CD4-positive, alpha-beta memory T cell (primary cell): Measurements from ENCODE around the gene KLC4. TPM values are rescaled to one million over a fixed set of nuclear protein-coding genes. Genes with fewer than 3 reads are reported as not detected.
"Not testable (repeated sequence)": the region's sequence is repeated elsewhere in the genome, so short reads cannot be mapped to it uniquely, and the experiment has no call there.

ENCODE experiments used
- CTCF ChIA-PET: fragments of 350-600 bp; sonication (Branson Sonifier 250); formaldehyde crosslinking; loops from one replicate; lab custom pipeline; 2021; ENCODE audit warnings: inconsistent platforms; ENCODE audit not compliant: partially characterized antibody; lab: Charles Lee
- POLR2A ChIA-PET: fragments of 350-600 bp; sonication (Branson Sonifier 250); formaldehyde crosslinking; loops from one replicate; lab custom pipeline; 2021; ENCODE audit not compliant: partially characterized antibody; lab: Charles Lee
- DNase-seq, 5 donors: peaks; one replicate each; pipeline versions ENCODE4 v3.0.0 to v3.0.0-alpha.2; 2020 to 2022; ENCODE audit warnings: mixed read lengths in 1 of 5
- H3K27ac ChIP-seq: one replicate; pipeline ENCODE4 v1.7.0; 2013; ENCODE audit warnings: low read depth, low read length
- H3K27me3 ChIP-seq: 2 replicates; pipeline ENCODE4 v1.7.0; 2013; ENCODE audit warnings: mild to moderate bottlenecking, low read length, moderate library complexity; ENCODE audit not compliant: insufficient read depth
- H3K36me3 ChIP-seq: 2 replicates; pipeline ENCODE4 v1.7.0; 2013; ENCODE audit warnings: mild to moderate bottlenecking, low read length, moderate library complexity; ENCODE audit not compliant: insufficient read depth
- H3K4me1 ChIP-seq: 2 replicates; pipeline ENCODE4 v1.7.0; 2013; ENCODE audit warnings: mild to moderate bottlenecking, low read length, moderate library complexity; ENCODE audit not compliant: insufficient read depth
- H3K4me3 ChIP-seq, 2 donors: one replicate each; pipeline ENCODE4 v1.7.0; 2013; ENCODE audit warnings: low read length in 2 of 2, mild to moderate bottlenecking in 1 of 2
- H3K9me3 ChIP-seq, 2 donors: one replicate each; pipeline ENCODE4 v1.7.0; 2013; ENCODE audit warnings: low read length in 2 of 2, control low read depth in 1 of 2; ENCODE audit not compliant: control insufficient read depth in 1 of 2
- H3K27ac Mint-ChIP-seq, 7 donors: one replicate each; pipeline ENCODE4 v1.8.0; 2020 to 2021; ENCODE audit warnings: mixed read lengths in 7 of 7, mild to moderate bottlenecking in 6 of 7, inconsistent platforms in 3 of 7, moderate library complexity in 3 of 7
- H3K27me3 Mint-ChIP-seq, 2 donors: one replicate each; pipeline ENCODE4 v1.8.0; 2020 to 2021; ENCODE audit warnings: mixed read lengths in 2 of 2
- H3K36me3 Mint-ChIP-seq, 2 donors: one replicate each; pipeline ENCODE4 v1.8.0; 2020 to 2021; ENCODE audit warnings: mixed read lengths in 2 of 2, inconsistent platforms in 1 of 2, mild to moderate bottlenecking in 1 of 2
- H3K4me1 Mint-ChIP-seq, 4 donors: one replicate each; pipeline ENCODE4 v1.8.0; 2020 to 2021; ENCODE audit warnings: mixed read lengths in 4 of 4, mild to moderate bottlenecking in 1 of 4
- H3K4me3 Mint-ChIP-seq, 8 donors: one replicate each; pipeline ENCODE4 v1.8.0; 2020 to 2021; ENCODE audit warnings: mixed read lengths in 8 of 8, mild to moderate bottlenecking in 7 of 8, moderate library complexity in 6 of 8, inconsistent platforms in 3 of 8
- H3K9me3 Mint-ChIP-seq, 8 donors: one replicate each; pipeline ENCODE4 v1.8.0; 2020 to 2021; ENCODE audit warnings: mixed read lengths in 8 of 8, mild to moderate bottlenecking in 5 of 8, inconsistent platforms in 3 of 8, moderate library complexity in 1 of 8
- intact Hi-C: fragments of 100-400 bp; cut with micrococcal nuclease; formaldehyde crosslinking; loops from one replicate; pipeline ENCODE4 v1.15.1; 2023
- polyA plus RNA-seq, 2 donors: library from polyadenylated mRNA; unstranded; fragments of 300-500 nt; fragmentation: Illumina TruSeq; gene quantifications; one replicate each; pipeline ENCODE4 v1.2.3, GENCODE V29; 2021
- total RNA-seq, 2 experiments: library from RNA; stranded (reverse); gene quantifications; one replicate each; pipeline ENCODE4 v1.2.3, GENCODE V29; 2021

The KLC4 gene
- total and polyA plus RNA-seq, 4 experiments from 2014 or later = 9.7 to 57.0 (median 31.6) TPM

GRCh38 chr6:43081922-43082321, 22.5 kb downstream of the KLC4 start:
- POLR2A ChIA-PET, intact Hi-C loops, H3K9me3 Mint-ChIP-seq, H3K36me3 Mint-ChIP-seq, H3K4me3 Mint-ChIP-seq, H3K4me1 ChIP-seq, H3K4me3 ChIP-seq, H3K27ac Mint-ChIP-seq, H3K4me1 Mint-ChIP-seq, H3K36me3 ChIP-seq, H3K9me3 ChIP-seq, CTCF ChIA-PET, DNase-seq, H3K27ac ChIP-seq: not testable (repeated sequence)
- H3K27me3 Mint-ChIP-seq = peaks cover 12 to 18% of the 10 kb centered on the region in 2 donors
- H3K27me3 ChIP-seq = peaks cover 11% of the 10 kb centered on the region

GRCh38 chr6:43082806-43083655, 23.6 kb downstream of the KLC4 start:
- Mint-ChIP-seq H3K36me3 (no peaks in the 10 kb centered on the region), H3K4me3 (no peak overlapping the region), H3K27me3 (peaks cover 8 to 12% of the 10 kb centered on the region in 2 donors), H3K9me3 (no peaks in the 10 kb centered on the region), H3K4me1 (peaks cover 0 to 3% (median 0%) of the 10 kb centered on the region in 4 donors), H3K27ac (peak overlapping the region in 1 of 7 donors; percentile 36)
- Histone ChIP-seq H3K27me3 (no peaks in the 10 kb centered on the region), H3K4me1 (no peaks in the 10 kb centered on the region), H3K27ac (no peak overlapping the region), H3K4me3 (no peak overlapping the region), H3K36me3 (no peaks in the 10 kb centered on the region), H3K9me3 (no peaks in the 10 kb centered on the region)
- intact Hi-C loops = no loop called here
- no peak for DNase-seq
- POLR2A ChIA-PET = no interaction called here
- CTCF ChIA-PET = no interaction called here

- Histone ChIP-seq H3K27ac (no peak overlapping the region), H3K27me3 (no peaks in the 10 kb centered on the region), H3K36me3 (no peaks in the 10 kb centered on the region), H3K4me1 (no peaks in the 10 kb centered on the region), H3K4me3 (no peak overlapping the region), H3K9me3 (no peaks in the 10 kb centered on the region)
- peaks cover 3 to 4% of the 10 kb centered on the region in 2 donors for H3K27me3 Mint-ChIP-seq
- H3K4me3 Mint-ChIP-seq = no peak overlapping the region
- H3K36me3 Mint-ChIP-seq = no peaks in the 10 kb centered on the region
- no peaks in the 10 kb centered on the region for H3K9me3 Mint-ChIP-seq
- no peak overlapping the region for H3K27ac Mint-ChIP-seq
- intact Hi-C loops = no loop called here
- CTCF ChIA-PET = interaction anchor here (2.3 kb wide), 1 partner anchor 9 kb away, joined by 6 read pairs; no protein-coding TSS in a partner anchor
- POLR2A ChIA-PET = no interaction called here
- no peak for DNase-seq
- H3K4me1 Mint-ChIP-seq = no peaks in the 10 kb centered on the region
These were observed 26.7 kb downstream of the KLC4 start for GRCh38 chr6:43086022-43086658.

GRCh38 chr6:43088654-43089056, 29.2 kb downstream of the KLC4 start:
- no peak overlapping the region for H3K27ac Mint-ChIP-seq
- ChIA-PET CTCF (interaction anchor here (2.3 kb wide), 1 partner anchor 11 kb away, joined by 6 read pairs; no protein-coding TSS in a partner anchor), POLR2A (no interaction called here)
- H3K27me3 ChIP-seq = no peaks in the 10 kb centered on the region
- peaks cover 2 to 4% of the 10 kb centered on the region in 2 donors for H3K27me3 Mint-ChIP-seq
- intact Hi-C loops = no loop called here
- H3K9me3 ChIP-seq = no peaks in the 10 kb centered on the region
- H3K36me3 Mint-ChIP-seq = no peaks in the 10 kb centered on the region
- H3K4me3 ChIP-seq = no peak overlapping the region
- no peak overlapping the region for H3K4me3 Mint-ChIP-seq
- peaks cover 8 to 14% (median 10%) of the 10 kb centered on the region in 4 donors for H3K4me1 Mint-ChIP-seq
- H3K4me1 ChIP-seq = peaks cover 10% of the 10 kb centered on the region
- no peaks in the 10 kb centered on the region for H3K9me3 Mint-ChIP-seq
- no peak for DNase-seq
- H3K36me3 ChIP-seq = no peaks in the 10 kb centered on the region
- no peak overlapping the region for H3K27ac ChIP-seq

- Histone ChIP-seq H3K4me3 (no peak overlapping the region), H3K4me1 (peaks cover 15% of the 10 kb centered on the region), H3K27ac (no peak overlapping the region), H3K27me3 (no peaks in the 10 kb centered on the region), H3K36me3 (no peaks in the 10 kb centered on the region), H3K9me3 (no peaks in the 10 kb centered on the region)
- H3K27me3 Mint-ChIP-seq = peaks cover 0 to under 1% of the 10 kb centered on the region in 2 donors
- peaks cover 12 to 18% (median 15%) of the 10 kb centered on the region in 4 donors for H3K4me1 Mint-ChIP-seq
- no peak overlapping the region for H3K4me3 Mint-ChIP-seq
- H3K9me3 Mint-ChIP-seq = no peaks in the 10 kb centered on the region
- POLR2A ChIA-PET = no interaction called here
- intact Hi-C loops = no loop called here
- CTCF ChIA-PET = no interaction called here
- DNase-seq = no peak
- H3K36me3 Mint-ChIP-seq = no peaks in the 10 kb centered on the region
- H3K27ac Mint-ChIP-seq = no peak overlapping the region
These were observed 30.0 kb downstream of the KLC4 start for GRCh38 chr6:43089467-43089866.

GRCh38 chr6:43089874-43090558, 30.6 kb downstream of the KLC4 start:
- Mint-ChIP-seq H3K27ac (peak overlapping the region in 1 of 7 donors; percentile 60), H3K4me1 (peaks cover 12 to 18% (median 15%) of the 10 kb centered on the region in 4 donors), H3K27me3 (no peaks in the 10 kb centered on the region), H3K4me3 (no peak overlapping the region), H3K9me3 (no peaks in the 10 kb centered on the region), H3K36me3 (no peaks in the 10 kb centered on the region)
- Histone ChIP-seq H3K27ac (no peak overlapping the region), H3K4me3 (no peak overlapping the region), H3K9me3 (no peaks in the 10 kb centered on the region), H3K36me3 (no peaks in the 10 kb centered on the region), H3K4me1 (peaks cover 15% of the 10 kb centered on the region), H3K27me3 (no peaks in the 10 kb centered on the region)
- ChIA-PET POLR2A (no interaction called here), CTCF (no interaction called here)
- DNase-seq = no peak
- intact Hi-C loops = no loop called here

GRCh38 chr6:43090559-43090956, 31.1 kb downstream of the KLC4 start:
- Histone ChIP-seq H3K27me3 (no peaks in the 10 kb centered on the region), H3K27ac (no peak overlapping the region), H3K9me3 (no peaks in the 10 kb centered on the region), H3K4me3 (no peak overlapping the region), H3K36me3 (no peaks in the 10 kb centered on the region), H3K4me1 (peaks cover 15% of the 10 kb centered on the region)
- intact Hi-C loops = no loop called here
- no peak overlapping the region for H3K4me3 Mint-ChIP-seq
- DNase-seq = no peak
- H3K27ac Mint-ChIP-seq = no peak overlapping the region
- ChIA-PET CTCF (interaction anchor here (0.7 kb wide), 1 partner anchor 12 kb away, joined by 3 read pairs; no protein-coding TSS in a partner anchor), POLR2A (no interaction called here)
- no peaks in the 10 kb centered on the region for H3K9me3 Mint-ChIP-seq
- H3K4me1 Mint-ChIP-seq = peaks cover 12 to 21% (median 15%) of the 10 kb centered on the region in 4 donors
- no peaks in the 10 kb centered on the region for H3K27me3 Mint-ChIP-seq
- H3K36me3 Mint-ChIP-seq = no peaks in the 10 kb centered on the region
